Activated CD8-positive, alpha-beta memory T cell treated with anti-CD3 and anti-CD28 coated beads, Interleukin-2, amount 50 U/mL, for 4 hours (primary cell): Measurements from ENCODE around the gene DPF3.

Experiments
- DNase-seq: peaks from one replicate; pipeline ENCODE4 v3.0.0-alpha.2; 2020

The DPF3 gene

DNA sequence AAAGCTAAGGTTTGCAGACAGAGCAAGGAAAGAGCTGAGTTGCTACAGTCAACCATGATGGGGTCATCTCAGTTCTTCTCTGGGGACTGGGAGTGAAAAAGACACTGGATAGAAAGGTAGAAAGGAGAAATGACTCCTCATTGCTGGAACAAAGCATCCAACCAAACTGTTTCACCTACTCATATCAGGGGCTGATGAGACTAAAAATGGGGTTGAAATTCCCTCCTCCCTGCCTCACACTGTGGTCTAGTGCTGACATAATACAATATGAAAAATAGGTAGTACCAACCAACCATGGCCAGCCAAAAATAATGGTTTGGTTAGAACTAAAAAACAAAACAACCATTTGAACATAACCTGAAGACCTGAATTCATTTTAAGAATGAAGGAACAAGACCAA, 220.7 kb downstream of the DPF3 start:
- no peak for DNase-seq

- no peak for DNase-seq
These were observed 227.3 kb downstream of the DPF3 start for GRCh38 chr14:72666610-72667009.

- DNase-seq = no peak
These were observed 228.6 kb downstream of the DPF3 start for GRCh38 chr14:72665259-72665658.

DNA sequence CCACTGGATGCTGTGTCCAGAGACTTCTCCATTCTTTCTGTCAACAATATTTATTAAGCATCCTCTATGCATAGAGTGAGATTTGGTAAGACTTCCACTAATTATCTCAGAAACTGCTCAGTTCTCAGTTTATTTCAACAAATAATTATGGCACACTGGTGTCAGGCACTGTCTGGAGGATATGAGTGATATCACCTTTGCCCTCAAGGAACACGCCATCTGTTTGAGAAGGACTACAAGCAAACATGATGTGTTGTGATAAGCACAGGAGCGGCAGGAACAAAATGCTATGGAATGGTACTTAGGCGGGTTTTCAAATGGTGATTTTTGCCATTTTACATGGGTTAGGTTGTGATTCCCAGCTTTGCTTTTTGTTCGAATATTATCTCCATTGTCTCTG, 229.2 kb downstream of the DPF3 start:
- no peak for DNase-seq

DNA sequence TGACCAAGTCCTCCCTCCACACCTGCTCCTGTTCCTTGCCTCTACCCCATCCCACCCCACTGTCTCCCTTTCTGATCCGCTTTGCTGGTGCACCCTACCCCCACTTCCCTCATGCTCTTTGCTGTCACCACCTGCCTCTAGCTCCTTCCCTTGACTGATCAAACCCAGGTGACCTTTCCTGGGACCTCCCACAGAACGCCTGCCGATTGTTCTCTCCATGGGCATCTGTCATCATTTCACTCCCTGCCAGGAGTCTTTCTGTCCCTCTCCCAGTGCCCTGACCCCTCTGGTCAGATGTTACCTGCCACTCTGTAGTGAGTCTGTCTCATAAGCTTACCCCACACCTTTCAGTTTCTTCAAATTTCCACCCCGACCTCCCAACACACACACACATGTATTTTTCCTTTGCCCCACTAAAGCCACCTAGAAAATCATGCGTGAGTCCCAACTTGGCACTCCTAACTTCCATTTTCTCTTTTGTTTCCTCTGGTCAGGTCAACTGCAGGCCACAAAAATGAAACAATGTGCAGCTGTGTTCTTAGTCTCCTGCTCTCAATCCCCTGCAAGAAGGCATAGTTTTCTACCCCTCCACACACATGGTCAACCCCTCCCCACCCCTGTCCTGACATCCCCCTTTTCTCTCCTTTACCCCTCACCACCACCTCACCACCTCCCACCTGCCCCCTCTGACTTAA, 229.8 kb downstream of the DPF3 start:
- no peak for DNase-seq

DNA sequence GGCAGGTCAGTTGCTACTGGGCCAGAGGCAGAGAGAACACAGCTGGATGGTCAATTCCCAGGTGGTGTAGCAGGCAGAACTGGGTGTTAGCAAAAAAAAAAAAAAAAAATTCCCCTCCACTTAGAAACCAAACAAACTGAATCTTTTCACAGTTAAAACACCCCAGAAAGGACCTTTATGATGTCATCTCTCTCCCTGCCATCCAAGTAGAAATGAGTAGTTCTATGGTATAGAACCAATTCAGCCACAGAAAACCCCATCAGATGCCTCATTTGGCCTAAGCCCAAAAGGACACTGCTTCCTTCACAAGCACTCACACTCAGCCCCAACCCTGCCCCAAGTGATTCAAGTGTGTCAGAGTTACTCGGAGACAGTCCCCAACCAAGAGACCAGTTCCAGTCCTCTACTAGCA, 230.8 kb downstream of the DPF3 start:
- no peak for DNase-seq

- DNase-seq = no peak
These were observed 231.7 kb downstream of the DPF3 start for GRCh38 chr14:72662214-72662613.

GRCh38 chr14:72657214-72657921, 236.5 kb downstream of the DPF3 start:
- DNase-seq = no peak

- no peak for DNase-seq
These were observed 240.9 kb downstream of the DPF3 start for GRCh38 chr14:72653026-72653425.

DNA sequence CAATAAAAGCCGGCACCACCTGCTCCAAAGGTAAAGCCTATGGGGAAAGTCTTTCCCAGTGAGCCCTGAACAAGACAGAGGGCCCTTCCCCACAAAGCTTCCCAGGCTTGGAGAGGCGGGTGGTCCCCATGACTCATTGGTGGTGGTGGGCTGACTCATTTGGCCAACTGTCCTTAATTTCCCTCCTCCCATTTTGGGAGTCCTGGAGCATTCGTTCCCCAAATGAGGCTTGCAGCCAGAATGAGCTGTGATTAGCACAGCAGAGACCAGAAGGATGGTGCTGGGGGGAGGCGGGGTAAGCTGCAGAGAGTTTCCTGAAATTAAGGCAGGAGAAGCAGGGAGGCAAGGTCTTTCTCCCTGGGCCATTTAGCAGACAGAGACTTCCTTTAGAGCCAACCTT, 241.7 kb downstream of the DPF3 start:
- DNase-seq = no peak

- DNase-seq = no peak
These were observed 242.2 kb downstream of the DPF3 start for GRCh38 chr14:72651714-72652113.

DNA sequence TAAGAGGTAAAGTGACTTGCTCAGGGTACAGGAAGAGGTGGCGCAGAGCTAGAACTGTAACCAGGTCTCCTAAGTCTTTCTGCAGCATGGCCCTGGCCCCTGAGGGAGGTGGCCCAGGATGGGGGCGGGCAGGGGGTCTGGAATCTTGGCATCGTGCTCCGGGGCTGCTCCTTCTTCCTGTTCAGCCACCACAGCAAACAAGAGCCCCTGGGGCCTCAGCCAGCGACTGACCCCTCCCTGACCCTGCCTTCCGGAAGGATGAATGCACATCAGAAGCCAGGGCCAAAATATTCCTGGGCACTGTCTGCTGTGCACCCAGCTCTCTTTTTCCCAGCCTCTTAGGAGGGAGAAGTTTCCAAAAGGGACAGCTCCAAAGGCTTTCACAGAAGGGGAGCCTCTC, 242.8 kb downstream of the DPF3 start:
- no peak for DNase-seq

DNA sequence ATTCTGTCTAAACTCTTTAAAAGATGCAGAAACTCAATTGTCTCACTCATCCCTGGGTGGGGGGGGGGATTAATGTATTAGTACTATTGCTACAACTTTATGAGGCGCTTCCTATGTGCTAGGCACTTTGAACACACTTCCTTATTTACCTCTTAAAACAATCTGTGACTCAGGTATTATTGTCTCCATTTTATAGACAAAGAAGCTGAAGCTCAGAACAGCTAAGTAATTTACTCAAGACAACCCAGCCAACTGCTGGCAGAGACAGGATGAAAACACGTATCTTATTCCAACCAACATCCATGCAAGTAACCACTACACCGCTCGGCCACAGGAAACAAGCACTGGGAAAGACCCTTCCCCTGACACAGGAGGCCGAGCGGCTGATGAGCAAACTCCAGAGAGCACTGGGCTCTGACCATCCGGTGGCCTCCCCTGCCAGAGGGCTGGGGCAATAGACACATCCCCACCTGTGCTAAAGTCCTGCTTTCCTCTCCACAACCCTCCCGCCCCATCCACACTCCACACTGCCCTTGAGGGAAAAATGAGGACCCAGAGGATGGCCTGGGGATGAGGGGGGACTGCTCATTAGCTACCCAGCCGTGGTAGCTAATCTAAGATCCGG, 244.2 kb downstream of the DPF3 start:
- no peak for DNase-seq

GRCh38 chr14:72647782-72648181, 246.1 kb downstream of the DPF3 start:
- no peak for DNase-seq

DNA sequence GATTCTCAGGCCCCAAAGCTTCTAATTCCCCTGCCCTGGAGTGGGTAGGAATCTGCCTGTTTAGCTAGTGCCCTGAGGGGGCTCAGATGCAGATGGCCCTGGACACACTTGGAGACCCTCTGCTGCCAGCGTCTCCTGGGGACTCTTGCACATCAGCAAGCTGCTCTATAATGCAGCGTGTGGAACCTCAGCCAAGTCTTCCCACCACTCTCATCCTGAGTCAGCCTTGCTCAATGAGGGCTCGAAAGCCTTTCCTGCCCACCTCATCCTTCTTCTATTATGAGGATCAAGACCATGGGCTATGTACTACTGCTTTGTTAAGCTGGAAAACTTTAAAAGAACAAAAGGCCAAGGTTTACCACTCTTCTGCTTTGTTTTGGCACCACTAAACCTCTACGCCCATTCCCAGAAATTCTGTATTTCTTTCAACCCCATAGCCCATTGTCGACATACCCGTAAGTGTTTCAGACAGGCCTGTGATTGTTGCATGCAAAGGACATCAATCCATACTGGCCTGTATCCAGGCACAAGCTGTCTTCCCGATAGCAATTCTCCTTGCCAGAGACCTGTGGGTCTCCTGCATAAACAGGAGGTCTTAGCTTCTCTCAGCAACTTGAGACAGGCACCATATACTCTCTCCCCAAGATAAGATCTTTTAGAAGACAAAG, 246.9 kb downstream of the DPF3 start:
- no peak for DNase-seq

GRCh38 chr14:72645706-72646105, 248.2 kb downstream of the DPF3 start:
- DNase-seq = no peak

DNA sequence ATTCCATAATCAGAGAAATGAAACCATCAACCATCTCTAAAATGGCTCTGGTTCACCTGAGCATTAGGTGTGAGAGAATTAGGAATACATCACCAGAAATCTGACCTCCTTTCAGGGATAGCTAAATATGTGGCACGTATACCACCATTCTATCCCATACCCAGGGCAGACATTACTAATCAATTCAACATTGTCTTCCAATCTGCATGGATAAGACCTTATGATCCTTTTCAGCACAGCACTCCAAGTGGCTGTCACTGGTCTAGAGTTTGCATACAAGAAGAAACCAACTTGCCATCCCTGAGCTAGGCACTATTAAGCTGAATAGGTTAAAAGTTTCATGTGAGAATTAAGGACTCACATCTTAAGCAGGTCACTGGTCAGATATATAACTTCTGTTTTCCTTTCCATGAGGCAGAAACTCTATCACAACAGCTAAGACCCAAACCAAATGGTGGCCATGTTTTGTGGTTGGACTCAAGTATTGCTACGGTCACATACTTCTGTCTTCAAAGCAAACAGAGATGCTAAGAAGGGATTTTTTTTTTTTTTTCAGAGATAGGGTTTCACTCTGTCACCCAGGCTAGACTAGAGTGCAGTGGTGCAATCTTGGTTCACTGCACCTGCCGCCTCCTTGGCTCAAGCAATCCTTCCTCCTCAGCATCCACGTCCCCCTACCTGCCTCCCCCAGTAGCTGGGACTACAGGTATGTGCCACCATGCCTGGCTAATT, 249.0 kb downstream of the DPF3 start:
- no peak for DNase-seq

GRCh38 chr14:72644038-72644437, 249.9 kb downstream of the DPF3 start:
- DNase-seq = no peak

DNA sequence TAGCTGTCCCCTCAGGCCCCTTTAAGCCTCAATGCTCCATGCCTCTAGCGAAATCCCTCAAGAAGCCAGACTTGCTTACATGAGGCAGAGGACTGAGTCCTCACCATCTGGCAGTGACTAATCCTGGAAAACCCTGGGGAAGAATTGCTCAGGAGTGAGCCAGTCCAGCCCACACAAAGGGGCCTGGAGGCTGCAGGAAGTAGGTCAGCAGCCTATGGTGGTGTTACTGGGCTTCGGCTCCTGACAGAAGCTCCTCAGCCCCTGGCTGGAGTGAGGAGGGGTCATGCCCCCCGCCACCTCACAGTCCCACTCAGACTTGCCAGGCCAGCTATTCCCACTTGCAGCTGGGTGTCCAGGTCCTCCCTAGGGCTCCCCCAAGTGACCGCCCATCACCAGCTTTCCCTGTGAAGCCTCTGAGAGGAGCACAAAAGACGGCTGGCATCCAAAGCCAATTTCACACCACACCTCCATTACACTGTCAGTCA, 250.5 kb downstream of the DPF3 start:
- no peak for DNase-seq

- no peak for DNase-seq
These were observed 252.9 kb downstream of the DPF3 start for GRCh38 chr14:72640911-72641485.

DNA sequence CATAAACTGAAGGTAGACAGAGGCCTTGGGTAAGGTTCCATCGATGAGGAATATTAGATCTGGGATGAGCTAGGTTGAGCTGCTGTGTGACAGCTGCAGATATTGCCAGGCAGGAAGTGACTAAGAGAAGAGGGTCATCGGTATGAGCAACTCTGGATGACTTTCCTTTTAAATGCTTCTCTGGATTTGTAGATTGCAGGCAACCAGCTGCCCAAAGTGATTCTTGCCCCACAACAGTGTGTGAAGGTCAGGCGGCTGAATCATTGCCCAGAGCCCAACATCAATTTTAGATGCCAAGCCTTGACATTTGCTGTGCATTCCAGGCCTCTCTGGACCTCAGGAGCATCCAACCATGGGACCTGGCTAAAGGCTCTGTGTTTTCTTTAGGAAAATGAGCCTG, 255.9 kb downstream of the DPF3 start:
- no peak for DNase-seq

DNA sequence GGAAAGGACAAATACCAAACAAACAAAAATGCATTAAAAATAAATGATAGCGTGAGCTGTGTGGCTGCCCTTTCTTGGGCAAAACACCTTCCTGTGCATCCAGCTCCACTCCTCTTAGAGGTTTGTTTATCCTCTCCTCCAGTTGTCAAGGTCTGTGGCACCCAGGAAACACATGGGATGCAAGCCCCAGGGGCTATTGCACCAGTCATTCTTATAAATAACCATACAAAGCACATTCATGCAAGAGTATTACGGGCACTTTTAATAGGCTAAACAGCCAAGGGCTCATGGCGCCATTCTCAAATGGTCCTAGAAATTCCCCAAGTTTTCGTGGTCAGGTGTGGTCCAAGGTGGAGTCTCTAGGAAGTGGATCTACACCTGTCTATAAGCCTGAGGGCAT, 257.0 kb downstream of the DPF3 start:
- no peak for DNase-seq

- no peak for DNase-seq
These were observed 257.8 kb downstream of the DPF3 start for GRCh38 chr14:72636094-72636493.
